Fibroblast of skin of left quadriceps (primary cell): ENCODE results near the gene ZBTB2.
A peak's percentile ranks its signal among the peaks of the same experiment; 100 is the strongest.

Source experiments
- DNase-seq, 2 experiments: peaks; one replicate each; pipeline ENCODE4 v3.0.0-alpha.2; 2013; ENCODE audit warnings: low read depth in 2 of 2

ZBTB2 gene

GRCh38 chr6:151391471-151392413 is at the start of gene ZBTB2:
Gene ZBTB2, minus strand, starts transcription at chr6:151391559. Its CDS starts 17,922 bp downstream, at chr6:151373637.
- DNase-seq: peak; percentile 46

- no peak for DNase-seq
These were observed 49.6 kb upstream of the ZBTB2 start for GRCh38 chr6:151440930-151441329.

DNA sequence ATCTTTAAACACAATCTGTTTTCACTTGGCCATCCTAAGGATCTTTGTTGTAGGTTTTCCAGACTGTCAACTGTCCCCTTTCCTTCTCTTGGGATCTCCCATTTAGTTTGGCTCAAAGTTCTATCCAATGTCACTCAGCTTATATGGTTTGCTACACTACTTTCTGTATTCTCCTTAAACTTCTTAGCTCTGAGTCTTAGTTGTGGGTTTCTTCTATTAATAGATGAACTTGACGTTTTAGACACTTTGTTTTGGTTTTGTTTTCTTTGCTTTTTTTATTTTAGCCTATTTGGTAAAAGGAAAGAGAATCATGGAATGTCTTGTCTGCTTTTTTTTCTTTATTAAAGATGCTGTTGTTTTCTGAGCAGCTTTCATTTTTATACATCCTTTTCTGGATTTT is 49.1 kb upstream of the ZBTB2 start:
- no peak for DNase-seq

- no peak for DNase-seq
These were observed 46.0 kb upstream of the ZBTB2 start for GRCh38 chr6:151437401-151437800.

- DNase-seq: peak; percentile 86 to 88
These were observed 45.4 kb upstream of the ZBTB2 start for GRCh38 chr6:151436802-151437201.

DNA sequence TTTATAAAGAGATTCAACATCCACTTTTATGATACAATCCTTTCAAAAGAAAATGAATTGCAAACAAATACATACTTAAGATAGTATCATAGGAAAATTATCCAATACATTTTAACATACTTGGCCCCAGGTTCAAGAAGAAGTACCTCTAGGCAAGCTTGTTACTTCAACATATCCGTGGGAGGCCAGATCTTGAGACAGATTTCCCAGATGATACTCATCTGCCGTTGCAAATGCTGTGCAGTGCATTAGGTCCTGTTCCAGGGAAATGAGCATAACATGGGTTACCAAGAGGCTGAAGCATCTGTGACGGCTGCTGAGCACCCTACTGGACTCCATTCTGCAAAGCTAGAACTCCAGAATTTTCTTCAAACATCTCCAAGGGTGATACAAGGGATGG is 44.9 kb upstream of the ZBTB2 start:
- no peak for DNase-seq

DNA sequence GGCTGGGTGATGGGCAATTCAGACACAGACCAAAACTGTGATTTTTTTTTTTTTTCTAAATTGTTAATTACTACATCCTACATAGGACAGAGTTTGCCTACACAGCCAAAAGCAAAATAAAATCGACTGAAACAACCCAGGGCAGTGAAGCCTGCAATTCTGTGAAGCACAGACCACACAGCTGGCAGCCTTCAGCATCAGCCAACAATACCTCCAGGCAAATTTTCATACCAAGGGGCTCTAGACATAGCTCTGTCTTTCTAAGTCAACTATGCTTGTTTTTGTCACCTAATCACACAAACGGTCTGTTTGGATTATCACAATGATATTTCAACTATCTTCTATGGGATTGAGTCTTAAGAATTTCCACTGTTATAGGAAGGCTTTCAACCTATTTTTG is 43.0 kb upstream of the ZBTB2 start:
- DNase-seq: no peak

- no peak for DNase-seq
These were observed 41.3 kb upstream of the ZBTB2 start for GRCh38 chr6:151432651-151433050.

DNA sequence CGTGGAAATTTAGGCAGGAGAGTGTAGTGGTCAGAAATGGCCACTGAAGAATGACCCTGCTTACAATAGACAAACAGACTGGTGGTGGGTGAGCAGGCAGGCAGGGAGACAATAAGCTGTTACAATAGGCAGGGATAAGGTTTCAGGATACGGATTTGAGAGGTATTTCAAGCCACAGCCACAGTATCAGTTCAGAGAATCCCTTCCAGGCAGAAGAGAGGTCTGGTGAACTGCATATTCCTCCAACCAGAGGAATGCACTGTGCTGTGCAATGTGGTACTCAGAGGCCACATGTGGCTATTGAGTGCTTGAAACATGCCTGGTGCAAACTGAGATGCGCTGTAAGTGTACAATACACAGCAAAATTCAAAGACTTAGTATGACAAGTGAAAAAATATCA is 40.0 kb upstream of the ZBTB2 start:
- no peak for DNase-seq

DNA sequence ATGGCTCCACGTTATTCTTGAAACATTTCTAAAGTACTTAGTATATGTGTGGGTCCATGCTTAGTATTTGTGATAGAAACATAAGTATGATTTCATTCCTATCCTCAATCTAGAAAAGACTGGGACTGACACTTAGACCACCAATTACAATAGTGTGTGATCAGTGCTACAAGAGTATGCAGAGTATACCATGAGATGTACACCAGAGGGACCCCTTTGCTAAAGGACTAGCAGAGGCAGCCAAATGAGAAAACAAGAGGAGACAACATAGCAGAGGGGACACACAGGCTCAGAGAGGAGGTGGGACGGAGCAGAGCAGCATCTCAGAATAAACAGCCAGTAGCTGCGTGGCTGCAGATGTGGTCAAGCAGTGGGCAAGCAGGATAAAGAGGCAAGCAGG is 39.5 kb upstream of the ZBTB2 start:
- no peak for DNase-seq

- no peak for DNase-seq
These were observed 36.9 kb upstream of the ZBTB2 start for GRCh38 chr6:151428093-151428735.

GRCh38 chr6:151425561-151425960 is 34.2 kb upstream of the ZBTB2 start:
- no peak for DNase-seq

- DNase-seq: no peak
These were observed 31.6 kb upstream of the ZBTB2 start for GRCh38 chr6:151422981-151423380.

DNA sequence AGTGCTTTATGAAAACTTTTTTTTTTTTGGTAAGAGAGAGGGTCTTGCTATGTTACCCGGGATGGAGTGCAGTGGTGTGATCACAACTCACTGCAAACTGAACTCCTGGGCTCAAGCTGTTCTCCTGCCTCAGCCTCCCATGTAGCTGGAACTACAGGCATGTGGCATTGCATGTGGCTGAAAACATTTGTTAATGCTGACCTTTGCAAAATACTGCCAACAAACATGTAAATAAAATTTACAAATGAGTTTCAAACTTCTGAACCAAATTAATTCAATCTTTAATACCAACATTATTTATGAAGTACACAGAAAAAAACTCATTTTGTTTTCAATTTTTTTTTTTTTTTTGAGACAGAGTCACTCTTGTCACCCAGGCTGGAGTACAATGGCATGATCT is 26.1 kb upstream of the ZBTB2 start:
- no peak for DNase-seq

GRCh38 chr6:151414641-151415260 is 23.4 kb upstream of the ZBTB2 start:
- DNase-seq: no peak

GRCh38 chr6:151413372-151414145 is 22.2 kb upstream of the ZBTB2 start:
- no peak for DNase-seq

DNA sequence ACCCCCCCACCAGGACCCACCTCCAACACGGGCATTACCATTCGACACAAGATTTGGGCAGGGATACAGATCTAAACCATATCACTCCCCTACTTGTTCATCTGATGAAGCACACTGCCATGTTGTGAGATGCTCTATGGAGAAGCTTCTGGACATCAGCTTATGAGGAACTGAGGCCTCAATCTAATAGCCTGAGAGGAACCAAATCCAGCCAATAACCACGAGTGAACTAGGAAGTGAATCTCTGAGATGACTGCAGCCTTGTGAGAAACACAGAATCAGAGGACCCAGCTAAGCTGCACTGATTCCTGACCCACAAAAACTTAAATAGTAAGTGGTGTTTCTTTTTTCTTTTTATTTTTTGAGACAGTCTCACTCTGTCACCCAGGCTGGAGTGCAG is 21.6 kb upstream of the ZBTB2 start:
- no peak for DNase-seq

DNA sequence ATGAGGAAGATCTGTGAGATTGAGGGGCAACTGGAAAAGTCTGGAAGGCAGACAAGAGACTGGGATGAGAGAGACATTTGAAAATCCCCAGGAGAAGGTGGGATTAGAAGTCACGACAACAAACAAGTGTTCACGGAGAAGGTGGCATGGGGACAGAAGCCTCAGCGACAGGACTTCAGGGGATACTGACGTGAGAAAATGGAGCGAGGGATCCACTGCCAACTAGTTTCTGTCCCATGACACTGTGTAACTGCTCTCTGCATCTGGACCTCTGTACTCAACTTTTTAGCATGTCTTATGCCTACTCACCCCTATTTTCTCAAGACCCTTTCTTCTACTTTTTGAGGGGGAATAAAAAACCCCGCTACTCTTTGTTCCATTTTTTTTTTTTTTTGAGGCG is 18.3 kb upstream of the ZBTB2 start:
- DNase-seq: no peak

DNA sequence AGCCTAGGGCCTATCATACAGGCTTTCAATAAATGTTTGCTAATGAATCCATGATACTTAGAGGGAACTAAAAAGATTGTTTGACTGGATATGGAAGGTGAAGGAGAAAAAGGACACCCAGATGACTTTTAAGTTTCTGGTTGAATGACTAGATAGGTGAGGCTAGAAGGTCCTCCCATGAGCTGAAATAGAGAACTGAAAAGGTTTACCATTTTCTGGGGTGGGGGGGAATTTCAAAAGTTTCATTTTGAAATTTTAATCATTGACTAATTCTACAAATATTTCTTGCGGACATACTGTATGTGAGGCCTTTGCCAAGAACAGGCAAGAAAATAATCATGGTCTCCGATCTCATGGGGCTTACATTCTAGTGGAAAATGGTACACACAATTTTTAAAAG is 17.9 kb upstream of the ZBTB2 start:
- no peak for DNase-seq

DNA sequence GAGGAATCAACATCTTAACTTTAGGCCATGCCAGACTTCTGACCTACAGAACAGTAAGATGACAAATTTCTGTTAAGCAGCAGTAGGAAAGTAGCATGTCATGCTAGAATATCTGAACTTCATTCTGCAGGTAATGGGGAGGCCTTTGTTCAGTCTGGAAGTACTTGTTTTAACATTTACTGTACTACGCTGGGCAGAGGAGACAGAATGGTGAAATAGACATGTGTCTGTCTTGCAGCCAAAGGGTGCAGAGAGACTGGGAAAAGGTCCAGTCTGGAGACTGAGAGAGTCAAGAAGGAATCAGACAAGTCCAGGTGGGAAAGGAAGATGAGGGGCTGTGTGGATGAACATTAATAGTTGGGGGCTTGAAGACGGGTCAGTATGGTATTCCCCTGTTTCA is 17.5 kb upstream of the ZBTB2 start:
- DNase-seq: no peak

GRCh38 chr6:151403919-151404308 is 12.6 kb upstream of the ZBTB2 start:
- no peak for DNase-seq

GRCh38 chr6:151402228-151402627 is 10.9 kb upstream of the ZBTB2 start:
- DNase-seq: no peak
